ENCODE data around the gene CD2AP.
"Not testable (repeated sequence)": the region's sequence is repeated elsewhere in the genome, so short reads cannot be mapped to it uniquely, and the experiment has no call there.

Gene CD2AP

GRCh38 chr6:47566602-47567001 is 89.0 kb downstream of the CD2AP start:
- not testable (repeated sequence) for DNase-seq (ENCODE audit: low read depth)

DNA sequence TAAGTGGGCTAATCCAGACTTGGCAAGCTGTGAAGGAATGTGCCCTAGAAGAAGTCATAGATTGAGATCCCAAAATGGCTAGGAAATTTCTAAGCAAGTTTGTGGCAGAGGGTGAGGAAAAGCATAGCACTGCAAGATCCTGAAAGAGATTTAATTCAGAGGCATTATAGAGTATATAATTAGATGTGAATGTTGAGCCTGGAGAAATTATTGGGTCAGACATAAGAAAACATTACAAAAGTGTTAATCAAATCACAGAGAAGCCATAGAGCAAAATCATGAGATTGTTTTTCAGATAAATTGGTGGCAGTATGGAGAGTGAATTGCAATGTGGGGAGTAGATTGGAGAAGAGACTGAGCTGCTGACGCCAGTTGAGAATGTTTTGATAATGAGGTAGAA is 90.0 kb downstream of the CD2AP start:
- no peak for DNase-seq (ENCODE audit: low read depth)

- DNase-seq (ENCODE audit: low read depth): no peak
Observed at GRCh38 chr6:47571488-47571887, 93.9 kb downstream of the CD2AP start.

DNA sequence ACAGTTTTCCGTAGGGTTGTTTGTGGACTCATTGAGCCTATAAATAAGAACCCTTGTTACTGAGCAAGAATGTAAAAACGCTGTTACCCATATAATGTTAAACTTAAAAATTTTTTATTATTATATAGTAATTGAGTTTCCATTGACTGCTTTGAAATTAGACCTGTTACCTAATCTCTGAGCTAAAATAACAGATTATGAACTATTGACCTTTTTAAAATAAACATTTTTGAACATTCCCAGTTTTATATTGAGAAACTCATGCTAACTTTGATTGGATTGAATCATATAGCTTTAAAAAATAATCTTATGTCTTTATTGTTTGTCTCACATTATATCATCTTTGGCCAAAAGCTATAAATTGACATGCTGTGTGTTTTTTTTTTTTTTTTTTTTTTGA is 95.5 kb downstream of the CD2AP start:
- DNase-seq (ENCODE audit: low read depth): no peak

GRCh38 chr6:47574789-47575188 is 97.2 kb downstream of the CD2AP start:
- no peak for DNase-seq (ENCODE audit: low read depth)

DNA sequence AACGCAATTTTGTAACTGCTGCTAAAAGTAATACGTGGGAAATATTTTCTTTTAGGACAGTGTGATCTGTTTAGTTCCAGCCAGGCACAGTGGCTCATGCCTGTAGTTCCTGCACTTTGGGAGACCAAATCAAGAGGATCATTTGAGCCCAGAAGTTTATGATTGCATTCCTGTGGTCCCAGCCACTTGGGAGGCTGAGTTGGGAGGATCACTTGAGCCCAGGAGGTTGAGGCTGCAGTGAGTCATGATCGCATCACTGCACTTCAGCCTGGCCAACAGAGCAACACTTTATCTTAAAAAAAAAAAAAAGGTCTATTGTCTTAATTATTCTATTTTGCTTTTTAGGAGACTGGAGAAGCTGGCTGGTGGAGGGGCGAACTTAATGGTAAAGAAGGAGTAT is 101.5 kb downstream of the CD2AP start:
- no peak for DNase-seq (ENCODE audit: low read depth)

GRCh38 chr6:47581591-47581990 is 104.0 kb downstream of the CD2AP start:
- no peak for DNase-seq (ENCODE audit: low read depth)

GRCh38 chr6:47587493-47587892 is 109.9 kb downstream of the CD2AP start:
- DNase-seq (ENCODE audit: low read depth): no peak

- no peak for DNase-seq (ENCODE audit: low read depth)
Observed at GRCh38 chr6:47592131-47592840, 114.7 kb downstream of the CD2AP start.

- DNase-seq (ENCODE audit: low read depth): no peak
Observed at GRCh38 chr6:47593979-47594378, 116.4 kb downstream of the CD2AP start.

- DNase-seq (ENCODE audit: low read depth): no peak
Observed at GRCh38 chr6:47595785-47596184, 118.2 kb downstream of the CD2AP start.

DNA sequence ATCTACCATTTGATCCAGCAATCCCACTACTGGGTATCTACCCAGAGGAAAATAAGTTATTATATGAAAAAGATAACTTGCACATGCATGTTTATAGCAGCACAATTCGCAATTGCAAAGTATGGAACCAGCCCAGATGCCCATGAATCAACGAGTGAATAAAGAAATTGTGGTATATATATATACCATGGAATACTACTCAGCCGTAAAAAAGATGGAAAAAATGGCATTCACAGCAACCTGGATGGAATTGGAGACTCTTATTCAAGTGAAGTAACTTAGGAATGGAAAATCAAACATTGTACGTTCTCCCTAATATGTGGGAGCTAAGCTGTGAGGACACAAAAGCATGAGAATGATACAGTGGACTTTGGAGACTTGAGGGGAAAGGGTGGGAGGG is 120.8 kb downstream of the CD2AP start:
- no peak for DNase-seq (ENCODE audit: low read depth)

GRCh38 chr6:47599512-47599911 is 121.9 kb downstream of the CD2AP start:
- DNase-seq (ENCODE audit: low read depth): no peak

GRCh38 chr6:47603227-47603626 is 125.6 kb downstream of the CD2AP start:
- no peak for DNase-seq (ENCODE audit: low read depth)

- DNase-seq (ENCODE audit: low read depth): no peak
Observed at GRCh38 chr6:47603995-47604394, 126.4 kb downstream of the CD2AP start.

GRCh38 chr6:47621838-47622449 is 144.4 kb downstream of the CD2AP start:
- DNase-seq (ENCODE audit: low read depth): no peak

DNA sequence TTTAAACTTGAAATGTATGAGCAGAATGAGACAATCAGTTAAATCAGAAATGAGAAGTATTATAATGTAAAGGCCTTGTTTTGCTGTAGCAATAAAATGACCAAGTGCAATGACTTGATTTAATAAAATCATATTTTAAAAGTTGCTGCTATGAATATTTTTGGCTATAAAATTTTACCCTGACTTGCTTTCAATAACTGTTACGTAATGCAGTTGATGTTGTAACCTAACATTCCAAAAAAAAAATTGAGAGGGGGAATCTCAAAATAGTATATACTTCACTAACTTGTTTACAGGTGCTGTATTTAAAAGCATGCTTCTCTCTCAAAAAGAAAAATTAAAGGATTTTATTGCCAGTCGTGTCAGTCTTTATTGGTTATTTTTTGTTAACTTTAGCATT is 149.2 kb downstream of the CD2AP start:
- no peak for DNase-seq (ENCODE audit: low read depth)

- no peak for DNase-seq (ENCODE audit: low read depth)
Observed at GRCh38 chr6:47628448-47629272, 151.1 kb downstream of the CD2AP start.

DNA sequence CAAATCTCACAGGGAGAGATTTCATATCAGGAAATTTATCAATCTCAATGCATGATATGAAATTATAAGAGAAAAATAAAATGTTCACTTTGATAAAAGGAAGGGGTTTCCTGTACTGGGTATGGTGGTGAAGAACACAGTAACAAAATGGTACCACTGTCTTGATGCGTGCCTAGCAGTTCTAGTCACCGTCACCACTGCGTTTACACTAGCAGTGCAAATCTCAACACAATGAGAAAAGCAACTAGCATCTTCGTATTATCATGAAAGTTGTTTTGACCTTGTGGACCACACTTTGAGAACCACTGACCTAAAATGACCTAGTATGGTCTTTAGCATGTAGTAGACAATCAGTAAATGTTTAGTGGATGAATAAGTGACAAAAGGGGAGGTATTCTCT is 152.4 kb downstream of the CD2AP start:
- no peak for DNase-seq (ENCODE audit: low read depth)

- no peak for DNase-seq (ENCODE audit: low read depth)
Observed at GRCh38 chr6:47630587-47630986, 153.0 kb downstream of the CD2AP start.

- DNase-seq (ENCODE audit: low read depth): no peak
Observed at GRCh38 chr6:47631269-47631772, 153.7 kb downstream of the CD2AP start.

DNA sequence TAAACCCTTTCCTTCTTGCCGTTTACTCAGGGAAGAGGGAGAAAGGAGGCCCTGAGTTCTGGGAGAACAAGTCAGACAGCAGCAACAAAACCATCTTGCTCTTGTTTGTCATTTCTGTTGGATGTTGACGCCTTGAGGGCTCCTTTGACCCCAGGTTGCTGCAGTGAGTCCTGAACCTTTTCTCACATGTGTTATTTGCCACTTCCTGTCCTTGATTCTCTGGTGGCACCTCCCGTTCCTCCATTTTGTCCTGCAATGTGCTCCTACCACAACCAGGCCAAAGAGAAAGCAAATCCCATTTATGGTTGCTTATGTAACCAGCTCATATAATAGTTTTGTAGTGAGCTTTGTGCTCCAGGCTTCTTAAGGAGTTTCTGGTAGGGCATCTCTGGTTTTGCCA is 154.2 kb downstream of the CD2AP start:
- DNase-seq (ENCODE audit: low read depth): no peak

DNA sequence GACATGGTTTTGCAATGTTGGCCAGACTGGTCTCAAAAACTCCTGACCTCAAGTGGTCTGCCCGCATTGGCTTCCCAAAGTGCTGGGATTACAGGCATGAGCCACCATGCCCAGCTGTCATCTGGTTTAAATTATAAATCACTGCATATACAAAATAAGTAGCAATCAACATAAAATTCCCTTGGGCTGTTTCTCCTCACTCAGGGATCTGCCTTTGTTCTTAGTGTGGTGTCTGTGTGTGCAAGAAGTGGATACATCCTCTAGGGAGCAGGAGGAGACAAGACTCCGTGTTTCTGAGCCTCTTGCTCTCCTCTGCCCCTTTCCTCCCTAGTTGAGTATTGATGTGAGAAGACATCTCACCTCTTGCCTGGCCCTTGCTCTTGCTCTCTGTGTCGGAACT is 155.6 kb downstream of the CD2AP start:
- DNase-seq (ENCODE audit: low read depth): no peak

Data from activated T-cell treated with anti-CD3 and anti-CD28 coated beads for 1 hour (primary cell).